ENCODE data around the gene KDM4D.
"Not testable (repeated sequence)": the region's sequence is repeated elsewhere in the genome, so short reads cannot be mapped to it uniquely, and the experiment has no call there.

Gene KDM4D

DNA sequence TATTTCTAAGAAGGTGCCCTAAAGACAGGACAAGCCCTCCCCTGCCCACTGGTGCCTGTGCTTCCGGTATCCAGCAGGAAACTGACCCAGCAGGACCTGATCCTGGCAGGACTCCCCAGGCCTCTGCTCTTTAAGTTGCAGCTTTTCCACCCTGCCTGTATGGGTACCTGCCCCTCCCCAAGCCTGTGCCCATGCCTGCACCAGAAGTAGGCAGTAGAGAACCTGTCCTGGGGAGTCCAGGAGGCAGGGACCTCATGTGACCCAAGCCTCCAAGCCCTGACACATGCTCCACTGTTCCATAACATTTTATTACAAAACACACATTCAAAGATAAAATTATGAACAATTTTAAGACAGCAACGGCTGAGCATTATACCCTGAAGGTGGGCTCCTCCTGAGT lies 14.3 kb upstream of the KDM4D start:
- no peak for DNase-seq

DNA sequence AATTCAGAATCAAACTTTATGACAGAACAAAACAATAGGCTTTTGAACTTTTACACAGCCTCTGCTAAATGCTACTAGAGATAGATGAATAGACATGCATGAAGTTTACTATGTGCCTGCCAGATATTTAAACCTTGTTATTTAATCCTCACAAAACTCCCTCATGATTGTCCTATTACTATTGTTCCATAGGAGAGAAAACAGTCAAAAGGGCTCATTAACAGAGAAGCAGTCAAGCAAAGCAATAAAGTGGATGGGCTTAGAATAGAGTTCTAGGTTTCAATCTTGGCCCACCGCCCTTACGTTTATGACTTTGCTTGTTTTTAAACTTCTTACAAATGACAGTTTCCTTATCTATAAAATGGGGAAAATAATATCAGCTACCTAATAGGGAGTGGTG lies 13.0 kb upstream of the KDM4D start:
- DNase-seq, result no peak

DNA sequence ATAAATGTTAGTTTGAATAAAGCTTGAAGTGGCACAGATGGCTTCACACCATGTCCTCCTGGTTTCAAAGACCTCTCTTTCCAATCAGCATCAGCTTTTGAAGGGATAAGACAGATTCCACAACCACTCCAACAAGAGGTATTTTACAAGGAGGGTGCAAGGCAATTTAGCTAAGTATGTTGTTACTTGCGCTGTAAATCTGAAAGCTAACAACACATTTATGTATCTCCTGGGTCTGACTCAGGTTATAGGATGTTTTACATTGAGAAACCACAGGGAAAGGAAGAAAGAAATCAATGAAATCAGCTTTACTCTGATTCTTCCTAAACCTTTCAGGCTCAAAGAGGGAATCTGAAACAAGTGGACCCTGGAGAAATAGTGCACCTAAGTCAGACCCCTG lies 12.3 kb upstream of the KDM4D start:
- no peak for DNase-seq

DNA sequence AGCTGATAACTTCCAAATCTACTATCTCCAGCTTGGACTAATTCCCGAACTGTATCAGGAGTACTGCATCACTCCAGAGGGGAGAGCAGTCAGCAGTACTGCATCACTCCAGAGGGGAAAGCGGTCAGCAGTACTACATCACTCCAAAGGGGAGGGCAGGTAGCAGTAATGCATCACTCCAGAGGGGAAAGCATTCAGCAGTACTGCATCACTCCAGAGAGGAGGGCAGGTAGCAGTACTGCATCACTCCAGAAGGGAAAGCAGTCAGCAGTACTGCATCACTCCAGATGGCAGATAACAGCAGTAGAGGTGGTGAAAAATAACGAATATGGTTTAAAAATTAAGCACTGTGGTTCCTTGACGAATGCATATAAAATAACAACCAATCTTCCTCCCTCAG lies 8.6 kb upstream of the KDM4D start:
- DNase-seq, result no peak

DNA sequence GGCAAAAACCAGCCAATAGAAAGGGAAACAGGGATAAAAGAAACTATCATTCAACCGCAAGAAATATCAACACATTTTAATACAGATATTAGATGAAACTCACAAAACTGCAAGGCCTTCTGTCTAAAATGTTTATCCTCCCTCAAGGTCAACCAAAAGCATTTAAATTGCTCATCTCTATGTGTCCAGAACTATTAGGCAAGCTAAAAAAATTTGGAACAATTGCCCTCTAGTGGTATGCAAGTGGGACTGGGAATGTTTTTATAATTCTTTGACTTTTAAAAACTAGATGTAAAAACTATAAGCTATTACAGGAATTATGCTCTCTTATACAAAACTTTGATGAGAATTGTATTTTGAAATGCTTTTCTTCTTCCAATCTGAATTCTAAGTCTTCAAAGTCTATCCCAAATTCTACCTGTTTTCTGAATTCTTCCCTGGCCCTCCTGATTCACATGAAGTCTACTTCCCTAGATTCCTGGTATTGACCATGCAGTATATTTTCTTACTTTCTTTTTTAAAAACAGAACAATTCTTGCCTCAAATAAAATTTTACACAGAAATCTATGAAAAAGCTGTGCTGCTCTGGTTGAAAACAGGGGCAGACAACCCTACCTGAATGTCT lies 5.1 kb upstream of the KDM4D start:
- DNase-seq, result peak; percentile 14

DNA sequence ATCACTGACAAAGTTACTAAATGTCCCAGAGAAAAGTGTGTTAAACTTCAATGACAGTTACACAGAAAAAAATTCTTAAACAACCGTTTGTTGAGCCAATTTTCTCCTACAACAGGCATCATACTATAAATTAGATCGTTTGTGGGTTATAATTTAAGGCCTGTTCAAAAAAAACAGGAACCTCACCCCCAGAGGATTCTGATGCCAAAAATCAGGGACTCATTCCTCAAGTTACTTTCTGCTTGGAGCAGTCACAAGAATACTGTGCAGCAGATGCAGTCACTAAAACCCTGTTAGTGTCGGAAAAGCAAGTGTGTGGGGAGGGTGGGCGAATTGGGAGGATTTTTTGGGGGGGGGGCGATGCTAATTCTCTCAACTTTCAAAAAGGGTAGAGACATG lies 810 bp upstream of the KDM4D start:
- DNase-seq, result no peak

DNA sequence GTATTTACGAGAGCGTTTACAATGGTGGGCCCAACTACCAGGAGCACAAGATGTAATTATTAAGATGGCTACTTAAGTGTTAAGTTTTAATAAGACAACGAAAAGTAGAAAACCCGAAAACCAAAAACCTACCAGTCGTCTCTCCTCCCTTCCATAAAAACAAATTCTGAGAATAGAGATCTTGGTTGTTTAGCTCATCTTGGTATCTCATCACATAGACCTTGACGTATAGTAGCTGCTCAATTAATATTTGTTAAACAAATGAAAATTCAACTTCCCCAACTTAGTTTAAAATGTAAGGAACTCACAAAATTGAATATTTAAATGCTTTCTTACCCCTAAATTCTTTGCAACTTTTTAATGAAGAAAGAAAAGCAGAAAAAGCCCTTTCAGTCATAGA lies 669 bp downstream of the KDM4D start:
- DNase-seq, result no peak

DNA sequence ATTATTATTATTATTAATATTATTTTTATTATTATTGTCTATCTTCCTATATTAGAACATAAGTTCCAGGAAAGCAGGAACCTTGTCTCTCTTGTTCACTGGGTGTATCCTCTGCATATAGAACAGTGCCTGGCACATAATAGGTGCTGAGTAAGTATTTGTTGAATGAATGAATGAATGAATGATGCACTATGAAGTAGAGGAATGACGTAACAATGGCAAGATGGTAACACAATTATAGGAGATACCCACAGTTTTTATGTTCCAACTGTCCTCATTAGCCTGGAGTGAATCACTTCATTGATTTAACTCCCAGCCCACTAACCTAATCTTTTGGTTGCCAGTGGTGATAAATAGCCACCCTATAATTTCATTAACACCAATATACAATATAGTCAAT lies 2.1 kb downstream of the KDM4D start:
- DNase-seq, result no peak

DNA sequence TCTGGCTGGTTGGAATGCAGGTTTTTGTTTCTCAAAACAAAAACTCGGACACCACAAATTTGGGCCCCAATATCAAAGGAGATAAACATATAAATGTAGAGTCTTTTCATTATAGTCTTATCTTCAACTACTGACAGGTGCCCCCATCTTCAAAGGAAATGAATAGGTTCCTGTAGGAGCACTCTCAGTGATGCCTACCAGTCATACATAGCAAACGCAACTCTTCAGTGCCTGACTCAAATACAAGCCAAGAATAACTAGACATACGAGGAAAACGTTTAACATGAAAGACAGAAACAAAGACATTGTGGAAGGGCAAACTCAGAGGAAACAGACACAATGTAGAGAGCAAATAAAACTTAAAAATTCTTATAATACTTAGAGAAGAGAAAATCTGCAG lies 13.9 kb downstream of the KDM4D start:
- DNase-seq, result no peak

DNA sequence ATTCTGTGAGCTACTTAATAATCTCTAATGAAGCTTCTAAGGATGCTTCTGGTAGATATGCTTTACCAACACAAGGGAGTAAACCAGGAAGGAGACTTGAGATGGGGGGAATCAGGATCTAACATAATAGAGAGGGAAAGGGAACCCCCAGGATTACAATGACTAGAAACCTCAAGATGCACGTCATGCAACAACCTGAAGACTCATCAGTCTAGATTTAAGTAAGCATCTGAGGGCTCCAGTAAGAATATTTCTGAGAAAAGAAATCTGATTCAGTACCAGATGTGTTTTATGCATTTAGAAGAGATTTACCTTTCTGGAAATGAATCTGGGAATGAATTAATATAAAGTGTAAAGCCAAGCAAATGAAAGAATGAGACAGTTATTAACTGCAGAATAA lies 15.2 kb downstream of the KDM4D start:
- no peak for DNase-seq

DNA sequence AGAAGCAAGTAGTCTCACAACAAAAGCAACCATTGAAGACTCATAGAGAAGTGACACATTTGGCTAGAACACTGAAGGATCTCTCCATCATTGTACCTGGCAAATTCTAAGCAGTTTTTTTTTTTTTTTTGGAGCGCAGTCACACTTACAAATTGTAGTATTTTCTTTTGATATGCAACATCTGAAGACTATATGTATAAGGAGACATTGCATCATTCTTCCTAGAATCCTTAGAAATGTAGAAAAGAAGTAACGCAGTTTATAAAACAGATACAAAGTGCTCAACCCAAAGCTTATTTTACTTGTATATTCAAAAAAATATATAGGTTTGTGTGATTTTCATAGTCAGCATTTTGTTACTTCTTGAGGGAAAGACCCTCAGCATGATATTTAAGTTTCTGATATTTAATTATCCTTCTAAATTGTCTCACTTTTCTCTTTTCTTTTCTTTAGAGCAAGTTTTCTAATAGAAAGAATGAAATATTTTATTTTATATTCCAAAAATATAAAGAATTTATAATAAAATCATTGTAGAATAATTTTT lies 20.0 kb downstream of the KDM4D start:
- DNase-seq, result no peak

DNA sequence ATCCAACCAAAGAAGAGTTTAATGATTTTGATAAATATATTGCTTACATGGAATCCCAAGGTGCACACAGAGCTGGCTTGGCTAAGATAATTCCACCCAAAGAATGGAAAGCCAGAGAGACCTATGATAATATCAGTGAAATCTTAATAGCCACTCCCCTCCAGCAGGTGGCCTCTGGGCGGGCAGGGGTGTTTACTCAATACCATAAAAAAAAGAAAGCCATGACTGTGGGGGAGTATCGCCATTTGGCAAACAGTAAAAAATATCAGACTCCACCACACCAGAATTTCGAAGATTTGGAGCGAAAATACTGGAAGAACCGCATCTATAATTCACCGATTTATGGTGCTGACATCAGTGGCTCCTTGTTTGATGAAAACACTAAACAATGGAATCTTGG lies 23.9 kb downstream of the KDM4D start:
- no peak for DNase-seq

DNA sequence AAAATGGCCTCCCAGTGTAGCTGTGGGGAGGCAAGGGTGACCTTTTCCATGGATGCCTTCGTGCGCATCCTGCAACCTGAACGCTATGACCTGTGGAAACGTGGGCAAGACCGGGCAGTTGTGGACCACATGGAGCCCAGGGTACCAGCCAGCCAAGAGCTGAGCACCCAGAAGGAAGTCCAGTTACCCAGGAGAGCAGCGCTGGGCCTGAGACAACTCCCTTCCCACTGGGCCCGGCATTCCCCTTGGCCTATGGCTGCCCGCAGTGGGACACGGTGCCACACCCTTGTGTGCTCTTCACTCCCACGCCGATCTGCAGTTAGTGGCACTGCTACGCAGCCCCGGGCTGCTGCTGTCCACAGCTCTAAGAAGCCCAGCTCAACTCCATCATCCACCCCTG lies 24.8 kb downstream of the KDM4D start:
- no peak for DNase-seq

DNA sequence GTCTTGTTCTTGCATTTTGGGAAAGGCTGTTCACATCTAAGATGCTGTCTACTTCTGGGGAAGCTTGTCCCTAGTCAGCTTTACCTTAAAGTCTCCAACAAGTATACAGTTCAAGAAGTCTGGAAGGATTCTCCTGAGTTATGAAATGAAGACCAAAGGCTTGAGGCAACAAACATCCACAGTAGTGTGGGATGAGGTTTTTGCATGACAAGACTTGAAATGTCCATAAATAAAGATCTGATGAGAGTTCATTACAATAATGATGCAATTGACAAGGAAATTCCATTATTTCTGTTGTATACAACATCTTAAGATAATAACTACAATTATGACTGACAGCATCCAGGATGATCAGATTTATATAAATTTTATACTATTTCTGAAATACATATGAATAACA lies 30.2 kb downstream of the KDM4D start:
- no peak for DNase-seq

DNA sequence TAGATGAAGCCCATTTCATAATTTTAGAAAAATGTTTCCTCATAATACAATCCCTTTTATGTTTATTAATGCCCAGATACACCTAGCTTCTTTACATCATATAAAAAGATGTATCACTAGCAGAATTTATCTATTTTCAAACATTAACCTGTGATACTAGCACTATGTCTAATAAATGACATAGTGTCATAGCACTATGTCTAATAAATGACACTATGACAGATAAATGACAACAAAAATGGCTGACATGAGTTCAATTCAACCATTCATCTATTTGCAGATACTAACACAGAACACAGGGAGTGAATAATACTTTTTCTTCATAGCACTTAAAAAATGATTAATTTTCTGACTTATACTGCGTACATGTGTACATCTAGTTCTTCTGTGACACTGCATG lies 32.1 kb downstream of the KDM4D start:
- DNase-seq, result no peak

DNA sequence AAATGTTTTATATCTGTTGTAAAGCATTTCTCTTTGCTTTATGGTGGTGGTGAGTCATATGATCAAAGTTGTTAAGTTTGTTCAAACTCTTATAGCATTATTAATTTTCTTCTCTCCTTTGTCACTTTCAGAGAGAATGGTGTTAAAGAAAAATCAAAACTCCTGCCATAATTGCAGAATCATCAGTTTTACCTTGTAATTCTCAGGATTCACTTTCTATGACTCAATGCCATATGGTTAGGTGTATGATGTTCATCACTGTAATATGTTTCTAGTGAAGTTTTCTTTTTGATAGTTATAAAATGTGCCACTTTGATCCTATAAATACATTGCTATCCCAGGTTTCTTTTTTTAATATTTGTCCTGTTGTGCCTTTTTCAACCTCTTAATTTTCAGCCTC lies 37.9 kb downstream of the KDM4D start:
- no peak for DNase-seq

DNA sequence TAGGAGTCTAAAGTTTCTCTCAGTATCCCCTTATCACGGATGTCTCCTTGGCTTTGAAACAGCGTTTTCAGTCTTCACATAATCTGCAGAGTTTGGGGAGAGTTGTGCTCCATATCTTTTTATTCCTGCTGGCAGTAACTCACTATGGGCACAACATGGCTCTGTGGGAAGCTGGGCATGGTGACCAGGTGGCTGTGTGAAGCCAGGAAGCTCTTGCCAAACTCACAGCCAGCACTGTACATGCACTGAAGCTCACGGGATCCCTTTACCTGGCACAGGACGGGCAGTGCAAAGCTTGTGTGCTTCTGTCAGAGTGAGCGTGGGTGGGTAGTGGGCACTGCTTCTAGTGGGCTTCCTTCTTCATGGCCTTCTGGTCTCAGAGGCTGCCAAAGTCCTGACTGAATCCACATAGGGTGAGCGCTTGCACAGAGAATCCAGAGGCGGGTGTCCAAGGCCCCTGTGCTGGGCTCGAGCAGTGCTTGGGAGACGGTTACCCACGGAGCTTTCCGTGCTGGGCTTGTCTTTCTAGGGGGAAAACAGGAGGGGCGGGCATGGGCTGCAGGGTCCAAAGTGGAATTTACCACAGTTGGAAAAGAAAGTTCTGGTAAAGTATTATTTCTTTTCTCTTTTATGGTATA lies 40.8 kb downstream of the KDM4D start:
- DNase-seq, result no peak

DNA sequence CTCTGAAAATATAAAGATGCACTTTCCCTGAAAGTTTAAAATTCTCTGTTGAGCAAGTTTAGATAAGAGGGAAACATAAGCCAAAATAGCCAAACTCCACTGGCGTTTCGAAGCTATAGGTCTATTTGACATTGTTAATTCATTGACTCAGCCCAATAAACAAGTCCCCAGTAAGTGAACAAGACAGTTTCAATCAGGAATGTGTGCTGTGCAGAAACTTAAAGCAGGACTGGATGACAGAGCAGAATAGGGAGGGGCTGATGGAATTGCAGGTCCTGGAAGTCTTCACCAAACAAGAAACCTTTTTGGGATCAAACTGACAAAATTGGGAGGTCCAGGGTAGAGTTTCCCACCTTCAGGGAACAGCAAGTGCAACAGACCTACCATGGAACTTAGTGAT lies 42.6 kb downstream of the KDM4D start:
- no peak for DNase-seq

DNA sequence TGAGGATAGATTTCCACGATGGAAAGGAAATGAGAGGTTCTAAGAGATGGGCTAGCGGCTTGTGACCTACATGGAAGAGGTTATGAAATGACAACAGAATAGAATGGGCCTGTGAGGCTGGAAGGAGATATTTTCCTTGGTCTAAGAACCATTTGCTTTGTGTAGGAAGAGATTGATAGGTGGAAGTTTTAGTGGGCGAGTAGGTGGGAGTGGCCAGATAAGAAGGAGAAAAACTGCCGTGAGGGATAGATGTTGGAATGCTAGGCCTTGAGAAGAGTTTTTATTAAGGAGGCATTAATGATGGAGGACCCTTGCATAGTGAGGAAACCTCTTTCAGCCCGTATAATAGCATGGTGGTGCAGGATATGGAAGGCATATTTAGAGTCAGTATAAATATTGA lies 48.0 kb downstream of the KDM4D start:
- not testable (repeated sequence) for DNase-seq

DNA sequence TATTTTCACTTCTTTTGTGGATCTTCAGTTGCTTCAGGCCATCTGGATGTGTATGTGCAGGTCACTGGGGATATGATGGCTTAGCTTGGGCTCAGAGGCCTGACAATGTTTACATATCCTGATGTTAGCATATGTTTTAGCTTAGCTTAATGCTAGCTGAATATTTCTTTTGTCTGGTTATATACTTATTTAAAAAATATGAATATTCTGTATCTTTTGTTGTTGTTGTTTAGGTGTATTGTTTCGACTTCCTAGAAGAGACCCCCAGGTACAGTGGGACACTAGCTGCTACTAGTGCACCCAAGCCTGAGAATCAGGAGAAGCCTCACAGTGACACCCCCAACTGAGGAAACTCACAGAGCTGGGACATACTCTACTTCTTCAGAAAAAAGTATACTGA lies 51.4 kb downstream of the KDM4D start, which contains the start of gene KDM4E:
KDM4E (plus strand) TSS at position 301 of the 400 bp plus-strand sequence. CDS start 300 bp downstream, outside the sequence.
- DNase-seq, result no peak

DNA sequence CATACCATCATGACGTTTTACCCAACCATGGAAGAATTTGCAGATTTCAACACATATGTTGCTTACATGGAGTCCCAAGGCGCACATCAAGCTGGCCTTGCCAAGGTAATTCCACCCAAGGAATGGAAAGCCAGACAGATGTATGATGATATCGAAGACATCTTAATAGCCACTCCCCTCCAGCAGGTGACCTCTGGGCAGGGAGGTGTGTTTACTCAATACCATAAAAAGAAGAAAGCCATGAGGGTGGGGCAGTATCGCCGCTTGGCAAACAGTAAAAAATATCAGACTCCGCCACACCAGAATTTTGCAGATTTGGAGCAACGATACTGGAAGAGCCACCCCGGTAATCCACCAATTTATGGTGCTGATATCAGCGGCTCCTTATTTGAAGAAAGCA lies 52.1 kb downstream of the KDM4D start:
- DNase-seq, result not testable (repeated sequence)

DNA sequence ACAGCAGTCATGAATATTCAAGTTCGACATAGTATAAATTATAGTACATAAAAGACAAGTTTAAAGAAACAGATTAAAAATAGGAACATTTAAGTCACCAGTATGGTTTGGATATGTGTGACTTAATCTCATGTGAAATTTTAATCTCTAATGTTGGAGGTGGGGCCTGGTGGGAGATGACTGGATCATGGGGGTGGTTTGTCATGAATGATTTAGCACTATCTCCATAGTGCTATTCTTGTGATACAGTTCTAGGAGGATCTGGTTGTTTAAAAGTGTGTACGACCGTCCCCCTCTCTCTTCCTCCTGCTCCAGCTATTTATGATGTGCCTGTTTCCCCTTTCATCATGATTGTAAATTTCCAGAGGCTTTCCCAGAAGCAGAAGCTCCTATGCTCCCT lies 54.8 kb downstream of the KDM4D start:
- DNase-seq, result no peak

DNA sequence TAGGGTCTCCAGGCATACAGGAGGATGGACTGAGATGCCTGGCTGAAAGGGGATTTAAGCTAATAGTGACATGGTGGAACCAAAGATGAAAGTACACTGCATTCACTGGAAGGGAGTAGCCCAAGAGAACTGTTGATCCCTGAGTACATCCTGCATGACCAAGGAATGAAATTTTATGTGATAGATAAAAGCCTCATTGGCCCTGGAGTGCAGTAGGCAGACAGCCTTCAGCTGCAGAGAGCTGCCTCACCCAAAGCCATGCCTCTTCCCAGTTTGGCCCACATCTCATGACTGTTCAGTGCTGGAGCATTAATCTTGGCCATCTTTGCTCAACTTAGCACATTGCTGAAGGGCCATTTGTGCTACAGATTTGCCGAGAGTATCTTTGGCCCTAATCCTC lies 59.5 kb downstream of the KDM4D start:
- no peak for DNase-seq

DNA sequence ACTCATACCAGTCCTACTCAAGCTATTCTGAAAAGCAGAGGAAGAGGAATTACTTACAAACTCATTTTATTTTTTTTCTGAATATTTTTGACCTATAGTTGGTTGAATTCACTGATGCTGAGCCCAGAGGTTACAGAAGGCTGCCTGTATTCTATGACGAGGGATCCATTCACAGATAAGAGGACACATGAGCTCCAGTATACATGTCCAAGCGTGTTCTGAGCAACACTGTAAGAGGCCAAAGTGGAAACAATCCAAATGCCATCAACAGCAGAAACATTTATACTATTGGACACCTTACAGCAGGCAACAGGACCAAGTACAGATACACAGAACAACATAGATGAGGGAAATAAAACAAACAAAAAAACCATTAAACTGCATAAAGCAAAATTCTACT lies 61.8 kb downstream of the KDM4D start:
- no peak for DNase-seq

Data from NCI-H446 treated with DMSO at 0.1 percent for 48 hours (cell line).